Choroid plexus epithelial cell (primary cell): ENCODE data around the gene SEL1L2.

ENCODE experiments used
- DNase-seq: peaks from one replicate; pipeline ENCODE4 v3.0.0-alpha.2; 2010; ENCODE audit warnings: low read depth
- H3K4me3 ChIP-seq: 2 replicates; pipeline ENCODE4 v1.5.1; 2011; ENCODE audit warnings: low read depth, mild to moderate bottlenecking, control low read depth, low read length, moderate library complexity
- CTCF ChIP-seq: conservative IDR thresholded peaks from 2 replicates; pipeline ENCODE4 v1.5.1; 2011; ENCODE audit warnings: low read depth, mild to moderate bottlenecking, control low read depth, inconsistent platforms, low read length, moderate library complexity

Gene SEL1L2

DNA sequence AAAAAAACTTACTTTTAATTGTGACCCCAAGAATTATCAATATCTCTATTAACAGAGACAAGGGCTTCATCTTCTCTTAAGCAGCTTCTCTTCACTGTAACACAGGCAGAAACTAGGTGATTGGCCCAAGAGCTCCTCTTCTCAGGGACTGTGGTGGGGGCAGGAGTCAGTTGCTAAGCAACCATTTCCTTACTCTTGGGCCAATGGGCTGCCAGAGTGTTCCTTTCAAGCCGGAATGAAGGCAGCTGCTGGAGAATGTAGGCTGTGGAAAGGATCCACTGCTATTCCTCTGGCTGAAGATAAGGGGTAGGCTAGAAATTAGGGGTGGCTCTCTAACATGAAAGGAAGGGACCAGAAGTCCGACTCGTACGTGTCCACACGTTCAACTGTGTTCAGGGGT lies at the start of gene SEL1L2:
TSS of gene SEL1L2 (minus strand) at position 150 of the 400 bp plus-strand sequence. CDS start at position 70, 80 bp downstream.
- TF ChIP-seq CTCF, result no peak
- no peak for DNase-seq
- no peak within 1 kb of the TSS for H3K4me3 ChIP-seq

DNA sequence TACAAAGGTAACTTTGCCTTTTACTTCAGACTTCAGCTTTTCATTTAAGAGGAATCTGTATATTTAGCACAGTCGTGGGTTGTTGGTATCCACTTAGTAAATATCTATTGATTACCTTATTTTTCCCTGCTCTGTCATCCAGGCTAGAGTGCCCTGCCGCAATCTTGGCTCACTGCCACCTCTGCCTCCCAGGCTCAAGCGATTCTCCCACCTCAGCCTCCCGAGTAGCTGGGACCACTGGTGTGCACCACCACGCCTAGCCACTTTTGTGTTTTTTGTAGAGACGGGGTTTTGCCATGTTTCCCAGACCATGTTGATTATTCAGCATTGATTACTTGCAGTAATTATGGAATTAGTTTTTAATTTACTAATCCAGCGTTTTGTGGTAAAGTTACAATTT lies 46.2 kb upstream of the SEL1L2 start:
- no peak overlapping the region for H3K4me3 ChIP-seq
- TF ChIP-seq CTCF, result no peak
- no peak for DNase-seq

DNA sequence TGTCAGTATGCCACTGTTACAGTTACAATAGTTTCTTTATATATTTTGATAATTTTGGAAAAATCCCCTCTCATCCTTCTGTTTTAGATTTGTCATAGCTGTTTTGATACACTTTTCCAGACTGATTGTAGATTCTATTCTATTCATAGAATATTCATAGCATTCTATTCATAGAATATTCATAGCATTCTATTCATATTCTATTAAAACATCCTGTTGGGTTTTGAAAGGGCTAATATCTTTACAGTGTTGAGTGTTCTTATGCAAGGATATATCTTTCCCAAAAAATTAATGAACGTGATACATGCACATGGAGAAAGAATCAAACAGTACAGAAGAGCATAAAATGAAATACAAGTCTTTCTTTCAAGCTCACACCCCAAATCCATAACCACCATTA lies 42.9 kb upstream of the SEL1L2 start:
- H3K4me3 ChIP-seq, result no peak overlapping the region
- no peak for TF ChIP-seq CTCF
- DNase-seq, result no peak

DNA sequence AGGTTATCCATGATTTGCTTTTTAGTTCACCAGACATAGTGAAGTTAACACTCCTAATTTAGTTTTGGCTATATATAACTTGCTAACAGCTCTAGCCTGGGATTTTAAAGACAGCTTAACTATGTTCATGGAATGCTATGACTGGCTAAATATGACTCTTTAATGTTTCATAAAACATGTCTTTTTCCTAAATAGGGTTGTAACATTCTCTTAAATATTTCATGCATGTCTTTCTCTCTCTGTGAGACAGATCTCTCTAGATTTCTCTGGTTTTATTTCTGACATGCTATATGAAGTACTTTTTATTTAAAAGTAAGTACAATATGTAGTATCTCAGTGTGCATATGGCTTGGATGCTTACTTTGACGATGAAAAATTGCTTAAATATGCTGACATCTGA lies 40.6 kb upstream of the SEL1L2 start:
- TF ChIP-seq CTCF, result no peak
- no peak overlapping the region for H3K4me3 ChIP-seq

DNA sequence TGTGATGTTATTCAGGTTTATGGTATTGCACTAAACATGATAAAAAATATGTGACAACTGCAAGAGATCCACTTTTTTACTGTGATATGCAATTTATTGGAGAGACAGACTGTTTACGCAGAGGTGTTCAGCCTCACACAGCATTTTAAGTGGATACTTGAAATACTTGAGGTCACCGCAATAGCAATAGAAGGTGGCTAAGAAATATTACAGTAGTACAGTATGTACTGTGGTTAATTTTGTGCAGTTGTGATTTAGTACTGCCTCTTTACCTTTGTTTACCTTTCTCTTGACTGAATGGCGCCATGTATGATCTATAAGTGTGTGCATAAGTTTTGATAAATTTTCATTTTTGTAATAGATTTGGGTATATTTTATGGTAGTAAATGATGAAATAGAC lies 22.3 kb upstream of the SEL1L2 start:
- no peak for TF ChIP-seq CTCF
- DNase-seq, result no peak
- no peak overlapping the region for H3K4me3 ChIP-seq

More for the DNA sequence above, 40.6 kb upstream of the SEL1L2 start:
- DNase-seq, result no peak

DNA sequence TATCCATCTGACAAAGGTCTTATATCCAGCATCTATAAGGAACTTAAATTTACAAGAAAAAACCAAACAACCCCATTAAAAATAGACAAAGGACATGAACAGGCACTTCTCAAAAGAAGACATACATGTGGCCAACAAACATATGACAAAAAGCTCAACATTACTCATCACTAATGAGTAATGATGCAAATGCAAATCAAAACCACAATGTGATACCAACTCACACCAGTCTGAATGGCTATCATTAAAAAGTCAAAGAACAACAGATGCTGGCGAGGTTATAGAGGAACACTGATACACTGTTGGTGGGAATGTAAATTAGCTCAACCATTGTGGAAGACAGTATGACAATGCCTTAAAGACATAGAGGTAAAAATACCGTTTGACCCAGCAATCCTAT lies 18.8 kb upstream of the SEL1L2 start:
- no peak for TF ChIP-seq CTCF
- DNase-seq, result no peak

GRCh38 chr20:14005996-14006395 lies 15.6 kb upstream of the SEL1L2 start:
- no peak overlapping the region for H3K4me3 ChIP-seq
- no peak for DNase-seq
- no peak for TF ChIP-seq CTCF

More for the DNA sequence above, 18.8 kb upstream of the SEL1L2 start:
- H3K4me3 ChIP-seq, result no peak overlapping the region
